ENCODE measurements around the gene ZBP1. TPM values are rescaled to one million over a fixed set of nuclear protein-coding genes. Genes with fewer than 3 reads are reported as not detected.

The ZBP1 gene, protein sequence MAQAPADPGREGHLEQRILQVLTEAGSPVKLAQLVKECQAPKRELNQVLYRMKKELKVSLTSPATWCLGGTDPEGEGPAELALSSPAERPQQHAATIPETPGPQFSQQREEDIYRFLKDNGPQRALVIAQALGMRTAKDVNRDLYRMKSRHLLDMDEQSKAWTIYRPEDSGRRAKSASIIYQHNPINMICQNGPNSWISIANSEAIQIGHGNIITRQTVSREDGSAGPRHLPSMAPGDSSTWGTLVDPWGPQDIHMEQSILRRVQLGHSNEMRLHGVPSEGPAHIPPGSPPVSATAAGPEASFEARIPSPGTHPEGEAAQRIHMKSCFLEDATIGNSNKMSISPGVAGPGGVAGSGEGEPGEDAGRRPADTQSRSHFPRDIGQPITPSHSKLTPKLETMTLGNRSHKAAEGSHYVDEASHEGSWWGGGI
- under 1 TPM in 4 of 10 donors, not detected in 6; 0.08 to 0.82 (median 0.25) TPM for polyA plus RNA-seq (ENCODE audit: insufficient read length in 10 of 10)
- long read RNA-seq, donor 1: 0 reads
- long read RNA-seq, donor 2: 0 reads
- long read RNA-seq, donor 3: 0 reads
- long read RNA-seq, donor 4: 0 reads
- long read RNA-seq, donor 5: 0 reads
- long read RNA-seq, donor 6: 0 reads
- long read RNA-seq, donor 7: 0 reads
- long read RNA-seq, donor 8: 0 reads
- long read RNA-seq, donor 9: 0 reads

DNA sequence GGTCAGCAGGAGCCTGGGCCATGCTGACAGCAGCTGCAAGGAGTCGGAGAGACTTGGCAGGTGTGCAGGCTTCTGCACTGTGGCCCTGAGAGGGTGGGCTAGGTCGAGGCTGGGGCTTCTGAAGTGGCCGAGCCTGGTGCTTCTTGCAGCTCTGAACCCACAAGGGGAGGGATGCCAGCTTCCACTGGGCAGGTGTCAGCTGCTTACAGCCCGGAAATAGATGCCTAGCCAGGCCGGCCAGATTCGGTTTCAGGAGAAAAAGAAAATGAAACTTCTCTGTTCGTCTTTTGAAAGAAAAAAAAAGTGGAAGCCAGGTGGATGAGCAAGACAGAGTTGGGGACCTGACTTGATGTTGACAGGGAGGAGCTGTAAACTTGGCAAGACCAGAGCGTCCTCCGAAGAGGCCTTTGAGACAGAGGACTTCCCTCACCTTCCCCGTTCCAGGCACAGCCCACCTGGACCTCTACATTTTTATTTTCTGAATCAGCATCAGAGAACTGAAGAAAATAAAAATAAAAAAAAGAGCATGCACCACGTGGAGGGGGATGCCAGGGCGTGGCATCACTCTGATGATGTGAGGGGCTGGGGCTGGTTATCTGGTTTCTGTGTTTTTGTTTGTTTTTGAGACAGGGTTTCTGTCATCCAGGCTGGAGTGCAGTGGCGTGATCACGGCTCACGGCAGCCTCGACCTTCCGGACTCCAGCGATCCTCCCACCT is at the start of gene ZBP1:
ZBP1 (minus strand) TSS at position 153 of the 717 bp plus-strand sequence; CDS start at position 22, 131 bp downstream.
- DNase-seq: no peak

DNA sequence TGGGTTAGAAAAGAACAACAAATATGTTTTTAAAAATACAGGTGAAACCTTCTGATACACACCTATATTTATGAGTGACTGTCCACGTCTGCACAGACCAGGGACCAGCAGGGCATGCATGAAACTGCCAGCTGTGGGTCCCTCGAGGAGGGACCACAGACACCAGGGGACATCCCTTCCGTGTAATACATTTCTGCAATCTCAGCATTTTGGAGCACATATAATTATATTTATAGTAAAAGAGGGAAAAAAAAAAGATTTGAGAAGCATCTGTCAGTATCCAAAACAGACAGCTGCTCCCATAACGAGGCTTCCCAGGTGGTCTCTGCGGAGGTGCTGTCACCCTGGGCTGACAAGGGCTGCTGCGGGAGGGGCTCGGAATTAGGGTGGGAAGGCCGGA is 49.4 kb upstream of the ZBP1 start:
- DNase-seq: no peak

DNA sequence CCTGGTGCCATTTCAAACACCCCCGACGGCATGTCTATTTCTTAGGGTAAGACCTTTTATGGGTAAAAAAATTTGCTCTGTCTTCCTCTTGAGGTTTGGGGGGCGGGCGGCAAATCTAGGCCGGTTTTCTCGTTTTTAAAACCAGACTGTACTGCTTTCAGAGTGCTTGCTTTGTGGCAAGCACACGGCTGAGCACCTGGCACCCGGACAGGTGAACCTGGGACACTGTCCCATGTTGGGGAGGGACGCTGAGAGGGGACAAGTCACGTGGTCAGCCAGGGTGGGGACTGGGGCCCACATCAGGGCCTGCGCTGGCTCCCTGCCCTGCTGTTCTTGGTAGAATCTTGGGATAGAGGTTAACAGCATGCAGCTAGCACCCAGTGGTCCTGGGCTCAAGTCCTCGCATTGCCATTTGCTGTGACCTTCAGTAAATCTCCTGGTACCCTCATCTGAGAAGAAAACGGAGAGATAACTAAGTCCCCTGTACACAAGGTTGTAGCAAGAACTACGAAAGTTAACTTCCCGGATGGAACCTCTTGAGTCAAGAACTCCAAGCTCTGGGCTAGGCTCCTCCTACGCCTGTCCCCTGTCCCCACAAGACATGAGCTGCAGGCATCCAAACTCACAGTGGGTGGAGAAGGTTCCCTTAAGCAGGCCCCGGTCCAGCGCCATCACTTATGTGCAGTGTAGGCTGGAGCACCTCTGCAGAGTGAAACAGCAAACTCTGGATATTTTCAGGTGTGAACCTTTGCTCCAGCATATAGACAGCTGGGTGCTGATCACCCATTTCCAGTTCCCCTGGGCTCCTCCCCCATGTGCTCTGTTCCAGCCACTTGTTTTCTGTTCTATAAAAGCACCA is 47.9 kb upstream of the ZBP1 start:
- no peak for DNase-seq

DNA sequence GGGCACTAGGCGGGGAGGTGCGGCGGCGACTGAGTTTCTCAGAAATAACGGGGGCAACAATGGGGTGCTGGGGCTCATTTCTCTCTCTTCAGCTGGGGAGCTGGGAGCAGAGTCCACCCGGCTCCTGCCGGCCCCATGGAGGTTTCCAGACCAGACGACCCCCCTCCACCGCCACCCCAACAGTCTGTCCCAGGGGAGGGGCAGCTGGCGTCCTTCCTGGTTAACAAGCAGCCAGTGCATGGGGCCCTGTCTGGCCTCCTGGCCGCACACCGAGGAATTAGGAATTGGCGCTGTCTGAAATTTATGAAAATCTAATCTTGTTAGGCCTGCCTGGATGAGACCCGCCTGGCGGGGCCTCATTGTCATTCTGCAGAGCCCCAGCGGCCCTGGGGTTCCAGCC is 47.2 kb upstream of the ZBP1 start:
- no peak for DNase-seq

DNA sequence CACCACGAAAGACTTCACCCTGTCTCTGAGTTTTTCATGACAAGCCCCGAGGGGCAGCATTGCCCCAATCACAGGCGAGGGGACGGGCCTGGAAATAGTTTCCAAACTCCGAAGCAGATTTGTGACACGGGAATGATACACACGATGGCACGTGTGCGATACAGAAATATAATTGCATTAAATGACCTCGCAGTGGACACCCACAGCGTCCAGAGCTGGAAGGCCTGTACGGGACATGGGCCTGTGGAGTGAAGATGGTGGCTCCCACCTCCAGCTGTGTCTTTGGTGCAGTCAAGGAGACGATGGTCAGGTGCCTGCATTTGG is 46.6 kb upstream of the ZBP1 start:
- no peak for DNase-seq

DNA sequence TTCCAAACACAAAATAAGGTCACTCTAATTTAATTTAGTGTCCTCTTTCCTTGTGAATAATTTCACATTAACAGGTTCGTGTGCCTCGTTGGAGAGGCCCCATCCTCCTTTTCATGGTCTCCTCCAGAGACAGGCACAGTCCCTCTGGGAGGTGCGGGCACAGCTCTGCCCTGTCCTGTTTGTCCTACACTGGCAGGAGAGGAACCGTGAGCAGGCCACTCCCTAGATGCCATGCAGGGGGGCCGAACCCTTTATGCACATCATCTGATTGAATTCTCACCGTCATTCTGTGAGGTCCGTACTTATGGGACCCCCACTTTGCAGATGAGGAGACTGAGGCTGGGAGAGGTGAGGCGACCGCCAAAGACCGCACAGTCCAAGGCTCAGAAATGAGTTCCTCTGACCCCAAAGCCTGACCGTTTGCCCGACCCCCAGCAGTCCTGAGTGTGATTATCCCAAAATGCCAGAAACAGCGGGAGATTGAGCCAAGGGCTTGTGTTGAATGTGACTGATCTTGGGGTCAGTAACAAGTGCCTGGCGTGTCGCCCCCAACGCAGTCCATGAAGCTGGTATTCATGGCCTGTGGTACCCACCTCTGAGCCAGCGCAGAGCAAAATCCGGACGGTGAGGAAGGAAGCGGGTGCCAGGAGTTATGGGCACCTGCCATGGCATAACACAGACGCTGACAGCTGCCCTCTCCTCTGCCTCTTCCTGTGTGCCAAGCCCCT is 46.0 kb upstream of the ZBP1 start:
- DNase-seq: no peak

DNA sequence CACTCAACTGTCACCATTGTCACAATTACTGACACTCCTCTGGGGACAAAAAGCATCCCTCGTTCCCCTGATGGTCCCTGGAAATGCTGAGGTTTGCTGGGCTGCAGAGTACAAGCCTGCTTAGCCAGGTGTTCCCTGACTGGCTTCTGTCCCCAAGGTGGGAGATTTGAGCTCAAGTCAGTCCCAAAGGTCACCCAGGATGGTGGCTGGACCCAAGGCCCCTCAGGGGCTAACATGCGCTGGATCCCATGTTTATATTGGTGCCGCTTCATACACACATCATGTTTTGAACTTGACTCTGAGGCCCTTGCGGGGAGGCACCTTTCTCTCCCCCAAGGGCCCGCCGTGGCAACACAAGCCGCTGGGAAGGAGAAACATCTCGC is 45.4 kb upstream of the ZBP1 start:
- DNase-seq: no peak

DNA sequence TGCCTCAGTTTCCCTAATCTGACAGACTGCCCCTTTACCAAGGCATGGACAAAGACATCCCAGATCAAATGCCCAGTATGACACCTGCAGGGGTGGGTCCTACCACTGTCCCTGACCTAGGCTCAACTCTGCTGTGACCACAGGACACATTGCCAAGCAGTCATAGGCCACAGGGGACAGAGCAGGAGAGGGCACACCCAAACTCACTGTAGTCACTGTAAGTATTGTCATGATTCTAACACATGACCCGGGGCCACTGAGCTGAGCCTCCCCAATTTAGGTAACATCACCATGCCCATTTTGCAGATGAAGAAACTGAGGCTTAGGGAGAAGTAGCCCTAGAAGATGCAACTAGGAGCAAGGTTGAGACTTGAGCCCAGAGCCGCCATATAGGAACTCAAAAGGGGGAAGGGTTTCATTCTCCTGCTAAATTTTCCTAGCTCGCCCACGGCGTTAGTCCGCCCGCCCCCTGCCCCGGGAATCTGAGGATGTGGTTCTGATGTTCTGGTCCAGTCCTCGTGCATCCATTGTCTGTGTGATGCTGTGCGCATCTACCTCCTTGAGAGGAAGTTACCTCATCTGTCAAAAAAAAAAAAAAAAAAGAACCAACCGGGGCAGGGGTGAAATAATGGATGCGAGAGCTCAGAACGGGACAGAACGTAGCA is 44.8 kb upstream of the ZBP1 start:
- no peak for DNase-seq

DNA sequence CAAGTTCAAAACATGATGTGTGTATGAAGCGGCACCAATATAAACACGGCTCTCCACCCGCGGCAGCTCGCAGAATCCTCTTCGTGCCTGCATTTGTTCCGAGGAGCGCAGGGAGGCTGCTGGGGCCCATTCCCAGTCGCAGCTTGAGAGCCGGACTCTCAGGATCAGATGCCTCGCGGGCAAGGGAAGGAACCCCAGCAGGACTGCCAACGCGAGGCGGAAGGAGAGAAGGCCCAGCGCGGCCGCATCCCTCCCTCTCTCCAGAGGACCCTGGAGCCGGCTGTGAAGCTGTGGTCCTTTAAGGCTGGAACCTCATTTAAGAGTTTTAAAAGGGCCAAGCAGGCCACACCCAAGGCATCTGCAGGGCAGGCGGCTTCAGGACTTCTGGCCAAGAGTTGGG is 44.2 kb upstream of the ZBP1 start:
- no peak for DNase-seq

DNA sequence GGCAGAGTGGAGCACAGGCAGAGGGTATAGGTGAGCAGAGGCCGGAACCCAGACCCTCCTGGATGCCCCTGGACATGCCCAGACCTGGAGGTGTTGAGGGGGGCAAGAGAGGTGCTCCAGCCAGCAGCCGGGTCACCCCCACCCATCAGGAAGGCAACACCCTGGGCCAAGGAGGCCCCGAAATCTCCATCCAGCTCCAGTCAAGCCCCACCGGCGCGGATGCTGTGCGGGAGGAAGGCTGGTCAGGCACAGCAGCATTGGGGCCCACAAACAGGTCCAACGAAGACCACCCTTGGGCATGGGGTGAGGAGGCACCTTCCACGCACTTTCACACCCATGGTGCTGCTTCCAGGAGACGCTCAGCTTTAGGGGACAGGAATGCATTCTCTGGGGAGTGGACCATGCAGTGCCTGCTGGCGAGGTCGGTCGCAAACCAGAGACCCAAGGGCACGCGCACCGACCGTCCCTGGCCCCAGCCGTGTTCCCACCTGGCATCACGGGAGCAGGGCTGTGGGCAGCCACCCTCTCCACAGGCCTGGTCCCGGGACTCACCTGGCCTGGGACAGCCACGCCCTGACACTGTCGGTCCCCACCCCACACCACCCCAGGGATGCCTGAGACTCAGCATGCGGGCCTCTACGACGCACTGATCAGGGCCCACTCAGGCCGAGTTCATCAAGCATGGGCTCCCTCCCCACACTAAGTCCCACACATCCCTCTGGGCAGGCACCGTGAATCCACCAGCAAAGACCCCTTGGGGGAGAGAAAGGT is 43.6 kb upstream of the ZBP1 start:
- DNase-seq: no peak

DNA sequence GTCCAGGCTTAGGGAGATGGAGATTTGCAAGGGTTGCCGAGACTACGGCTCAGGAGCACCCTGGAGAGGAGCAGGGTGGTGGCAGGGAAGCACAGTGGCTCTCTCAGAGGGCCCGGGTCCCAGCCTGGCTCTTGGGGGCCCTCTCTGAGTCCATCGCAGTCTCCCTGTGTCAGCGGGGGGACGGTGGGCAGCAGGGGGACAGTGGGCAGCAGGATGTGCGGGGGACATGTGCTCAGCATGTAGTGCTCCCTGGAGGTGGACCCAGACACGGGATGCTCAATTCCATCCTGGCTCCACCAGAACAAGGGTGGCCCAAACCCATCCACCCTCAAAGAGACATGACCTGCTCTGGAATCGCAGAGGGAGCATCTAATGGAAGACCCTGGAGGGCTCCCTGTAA is 43.0 kb upstream of the ZBP1 start:
- DNase-seq: no peak

DNA sequence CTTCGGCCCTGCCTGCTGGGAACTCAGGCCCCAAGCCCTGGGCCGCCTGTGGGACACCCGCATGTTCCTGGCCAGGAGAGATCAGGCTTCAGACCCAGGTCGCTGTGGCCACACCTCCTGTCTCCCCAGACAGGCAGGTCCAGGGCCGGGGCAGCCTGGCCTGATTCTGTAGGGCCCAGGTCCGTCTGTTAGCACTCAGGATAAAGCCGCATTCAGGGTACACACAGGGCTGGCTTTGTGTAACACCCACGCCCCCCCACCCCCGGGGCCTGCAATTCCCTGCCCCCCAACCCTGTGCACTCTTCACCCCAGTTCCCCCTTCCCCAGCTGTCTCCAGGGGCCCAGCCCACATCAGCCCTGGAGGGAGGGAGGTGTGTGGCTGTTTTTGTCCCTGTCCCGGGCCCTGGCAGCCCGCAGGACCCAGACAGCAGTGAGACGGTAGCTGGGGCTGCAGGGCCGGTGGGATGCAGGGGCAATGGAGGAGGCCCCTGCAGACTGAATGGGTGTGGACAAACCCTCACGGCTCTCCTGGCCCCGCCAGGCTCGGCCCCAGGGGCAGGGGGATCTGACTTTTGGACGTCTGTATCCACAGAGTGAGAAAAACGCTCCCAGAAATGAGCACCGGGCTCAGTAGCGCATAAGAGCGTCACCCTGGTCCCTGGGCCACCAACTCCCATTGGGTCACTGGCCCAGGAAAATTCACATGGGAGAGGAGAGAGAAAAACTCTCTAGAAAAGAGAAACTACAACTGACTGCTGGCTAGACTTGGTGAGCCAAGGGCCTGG is 42.4 kb upstream of the ZBP1 start:
- DNase-seq: no peak

DNA sequence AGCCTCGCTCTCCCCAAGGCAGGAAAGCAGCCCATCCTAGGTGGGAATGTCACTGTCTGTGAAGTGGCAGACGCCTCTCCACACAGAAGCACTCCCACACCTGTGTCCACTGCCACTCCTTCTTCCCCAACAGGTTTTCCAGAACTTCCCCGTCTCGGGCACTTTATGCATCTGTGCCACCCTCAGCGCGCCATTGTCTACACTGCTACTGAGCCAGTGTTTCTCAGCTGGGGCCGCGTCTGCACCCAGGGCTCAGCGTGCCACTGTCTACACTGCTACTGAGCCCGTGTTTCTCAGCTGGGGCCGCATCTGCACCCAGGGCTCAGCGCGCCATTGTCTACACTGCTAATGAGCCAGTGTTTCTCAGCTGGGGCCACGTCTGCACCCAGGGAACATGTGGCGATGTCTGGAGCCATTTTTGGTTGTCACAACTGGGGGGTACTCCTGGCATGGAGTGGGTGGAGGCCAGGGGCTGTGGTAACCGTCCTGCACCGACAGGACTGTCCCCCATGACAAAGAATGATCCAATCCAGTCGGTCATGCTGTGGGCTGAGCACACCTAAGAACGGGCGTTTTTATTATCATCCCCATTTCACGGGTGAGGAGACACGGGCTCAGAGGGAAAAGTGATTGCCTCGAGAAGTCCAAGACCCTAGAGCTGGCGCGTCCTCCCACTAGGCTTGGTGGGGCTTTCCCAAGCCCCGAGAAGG is 41.7 kb upstream of the ZBP1 start:
- DNase-seq: no peak

DNA sequence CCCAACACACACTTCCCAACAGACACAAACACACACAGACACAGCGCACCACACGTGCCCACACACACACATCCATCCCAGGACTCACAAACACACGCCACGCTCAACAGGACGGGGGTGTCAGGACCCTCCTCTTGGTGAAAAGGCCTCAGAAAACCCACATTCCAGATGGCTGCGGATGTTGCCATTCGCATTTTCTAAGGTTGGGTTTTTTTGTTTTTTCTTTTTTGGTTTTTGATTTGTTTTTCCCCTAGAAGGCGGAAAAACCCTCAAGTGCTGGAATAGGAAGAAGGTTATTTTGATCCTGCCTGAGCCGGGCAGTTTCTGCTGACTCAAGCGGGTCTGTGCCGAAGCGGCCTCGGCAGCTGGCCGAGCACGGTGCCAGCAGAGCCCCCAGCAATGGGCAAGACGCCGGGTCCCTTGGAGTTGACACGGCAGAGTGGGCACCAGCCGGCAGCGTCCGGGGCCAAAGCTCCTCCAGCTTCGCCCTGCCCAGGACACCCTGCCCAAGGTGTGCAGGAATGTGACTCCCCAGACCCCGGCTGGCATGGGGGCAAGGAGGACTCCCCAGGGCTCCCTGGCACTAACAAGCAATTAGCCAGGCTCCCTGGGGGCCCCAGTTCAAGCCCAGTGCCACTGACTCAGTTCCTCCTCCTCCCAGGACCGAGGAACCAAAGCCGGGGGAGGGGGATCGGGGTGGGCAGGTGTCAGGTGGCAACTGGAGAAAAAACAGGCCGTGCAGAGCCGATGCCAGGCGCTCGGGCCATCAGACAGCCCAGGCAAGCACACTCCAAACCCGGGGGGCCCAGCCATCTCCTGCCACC is 40.9 kb upstream of the ZBP1 start:
- peak in 1 of 3 donors; percentile 37 for DNase-seq

DNA sequence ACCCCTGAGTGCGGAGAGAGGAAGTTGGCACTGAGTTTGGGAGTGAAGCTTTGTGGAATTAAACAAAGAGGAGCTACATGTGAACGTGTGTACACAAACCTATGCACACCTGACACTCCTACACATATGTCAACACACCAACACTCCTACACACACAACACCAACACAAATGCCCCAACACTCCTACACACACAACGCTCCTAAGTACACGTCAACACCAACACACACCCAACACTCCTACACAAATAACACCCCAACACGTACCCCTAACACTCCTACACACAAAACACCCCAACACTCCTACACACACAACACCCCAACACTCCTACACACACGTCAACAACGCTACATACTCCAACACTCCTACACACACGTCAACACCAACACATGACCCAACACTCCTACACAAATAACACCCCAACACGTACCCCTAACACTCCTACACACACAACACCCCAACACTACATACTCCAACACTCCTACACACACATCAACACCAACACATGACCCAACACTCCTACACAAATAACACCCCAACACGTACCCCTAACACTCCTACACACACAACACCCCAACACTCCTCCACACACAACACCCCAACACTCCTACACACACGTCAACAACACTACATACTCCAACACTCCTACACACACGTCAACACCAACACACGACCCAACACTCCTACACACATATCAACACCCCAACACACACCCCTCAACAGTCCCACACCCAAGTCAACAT is 40.1 kb upstream of the ZBP1 start:
- peak in 1 of 3 donors; percentile 1 for DNase-seq

DNA sequence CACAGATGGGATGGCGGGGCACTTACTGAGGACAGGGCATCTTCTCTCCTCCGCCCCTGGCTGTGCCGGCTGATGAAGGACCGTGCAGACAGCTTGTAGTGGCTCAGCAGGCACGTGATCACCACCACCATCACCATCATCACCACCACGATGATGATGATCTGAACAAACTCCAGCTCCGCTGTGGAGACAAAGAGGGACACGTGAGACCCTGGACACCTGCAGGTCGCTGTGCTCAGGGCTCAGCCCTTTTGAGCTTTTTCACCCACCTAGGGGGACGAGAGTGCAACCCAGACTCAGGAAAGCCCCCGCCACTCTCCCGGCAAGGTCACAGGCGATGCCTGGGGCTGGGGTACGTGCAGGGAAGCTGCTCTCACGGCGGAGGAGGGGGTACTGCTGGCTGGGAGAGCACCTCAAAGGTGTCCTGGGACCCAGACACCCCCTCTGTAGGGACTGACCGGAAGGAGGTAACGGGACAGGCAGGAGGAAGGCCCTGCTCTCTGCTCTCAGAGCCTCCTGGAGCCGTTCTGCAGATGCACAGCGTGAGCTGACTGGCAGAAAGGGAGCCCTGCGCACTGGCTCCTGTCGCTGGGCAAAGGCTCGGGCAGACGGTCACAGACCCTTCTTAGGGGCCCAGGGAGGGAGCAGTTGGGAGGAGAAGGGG is 39.4 kb upstream of the ZBP1 start:
- DNase-seq: no peak
